Uterus (tissue), 4 donors: Measurements from ENCODE around the gene LAMA5. TPM values are rescaled to one million over a fixed set of nuclear protein-coding genes. Genes with fewer than 3 reads are reported as not detected.

Experiments used
- DNase-seq, 2 donors: peaks; one replicate each; pipeline ENCODE4 v3.0.0-alpha.2; 2019 to 2020
- H3K27ac ChIP-seq, 2 donors: fragments of 200-600 bp; sonication (generic); 1 replicate in 1 of 2; 2 replicates in 1 of 2; pipeline ENCODE4 v1.5.1; 2016 to 2018
- H3K27me3 ChIP-seq, 2 donors: fragments of 200-600 bp; sonication (generic); one replicate each; pipeline ENCODE4 v1.5.1; 2018 to 2019; ENCODE audit warnings: control low read depth in 1 of 2
- H3K36me3 ChIP-seq, 2 donors: fragments of 200-600 bp; sonication (generic); one replicate each; pipeline ENCODE4 v1.5.1; 2019; ENCODE audit warnings: control low read depth in 1 of 2
- H3K4me1 ChIP-seq, 2 donors: fragments of 200-600 bp; sonication (generic); one replicate each; pipeline ENCODE4 v1.5.1; 2018 to 2019; ENCODE audit warnings: control low read depth in 1 of 2
- H3K4me3 ChIP-seq, 2 donors: fragments of 200-600 bp; sonication (generic); 1 replicate in 1 of 2; 2 replicates in 1 of 2; pipeline ENCODE4 v1.5.1; 2018 to 2019; ENCODE audit warnings: mild to moderate bottlenecking in 1 of 2
- H3K9me3 ChIP-seq, 2 donors: fragments of 200-600 bp; sonication (generic); one replicate each; pipeline ENCODE4 v1.5.1; 2019; ENCODE audit warnings: control low read depth in 1 of 2
- POLR2A ChIP-seq, 2 donors: fragments of 450-650 bp; IDR thresholded peaks; one replicate each; pipeline ENCODE4 v1.6.1; 2016; ENCODE audit warnings: antibody characterized with exemption in 2 of 2, mild to moderate bottlenecking in 1 of 2, moderate library complexity in 1 of 2
- intact Hi-C: fragments of 100-400 bp; cut with DNase I; formaldehyde crosslinking; loops from one replicate; pipeline ENCODE4 v1.15.1; 2023; ENCODE audit warnings: low total_unique reads
- total RNA-seq, 4 donors: library from RNA; depleted of rRNA in 3 of 4; stranded (reverse); fragments of >200 nt in 3 of 4; gene quantifications; one replicate each; pipeline versions ENCODE4 v1.1.0 to v1.2.4, GENCODE V29; 2014 to 2023
- TF ChIP-seq, protein P1 (sequence below), 4 experiments: fragments of 200-600 bp in 2 of 4; fragments of 450-650 bp in 2 of 4; sonication (generic) in 2 of 4; IDR thresholded peaks; one replicate each; pipeline ENCODE4 v1.5.1; 2016 to 2019; ENCODE audit warnings: antibody characterized with exemption in 4 of 4, mild to moderate bottlenecking in 2 of 4, moderate library complexity in 1 of 4
- donor health status: DM: yes; HTN: yes; CAD: no.

The LAMA5 gene
- total RNA-seq, 4 donors from 2014 or later = 50.6 to 375 (median 90.8) TPM

- Histone ChIP-seq H3K4me1 (peaks cover 0 to 18% of the 10 kb centered on the region in 2 donors), H3K9me3 (no peaks in the 10 kb centered on the region), H3K4me3 (no peak overlapping the region), H3K36me3 (no peaks in the 10 kb centered on the region), H3K27me3 (no peaks in the 10 kb centered on the region), H3K27ac (no peak overlapping the region)
- intact Hi-C loops = loop anchor here (10.0 kb wide), 1 partner anchor 401 kb away; the partner anchor contains the start of gene OGFR
- no peak for DNase-seq
- TF ChIP-seq, protein P1, sequence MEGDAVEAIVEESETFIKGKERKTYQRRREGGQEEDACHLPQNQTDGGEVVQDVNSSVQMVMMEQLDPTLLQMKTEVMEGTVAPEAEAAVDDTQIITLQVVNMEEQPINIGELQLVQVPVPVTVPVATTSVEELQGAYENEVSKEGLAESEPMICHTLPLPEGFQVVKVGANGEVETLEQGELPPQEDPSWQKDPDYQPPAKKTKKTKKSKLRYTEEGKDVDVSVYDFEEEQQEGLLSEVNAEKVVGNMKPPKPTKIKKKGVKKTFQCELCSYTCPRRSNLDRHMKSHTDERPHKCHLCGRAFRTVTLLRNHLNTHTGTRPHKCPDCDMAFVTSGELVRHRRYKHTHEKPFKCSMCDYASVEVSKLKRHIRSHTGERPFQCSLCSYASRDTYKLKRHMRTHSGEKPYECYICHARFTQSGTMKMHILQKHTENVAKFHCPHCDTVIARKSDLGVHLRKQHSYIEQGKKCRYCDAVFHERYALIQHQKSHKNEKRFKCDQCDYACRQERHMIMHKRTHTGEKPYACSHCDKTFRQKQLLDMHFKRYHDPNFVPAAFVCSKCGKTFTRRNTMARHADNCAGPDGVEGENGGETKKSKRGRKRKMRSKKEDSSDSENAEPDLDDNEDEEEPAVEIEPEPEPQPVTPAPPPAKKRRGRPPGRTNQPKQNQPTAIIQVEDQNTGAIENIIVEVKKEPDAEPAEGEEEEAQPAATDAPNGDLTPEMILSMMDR (IDR thresholded peaks at IDR 0.05) = no peak
- TF ChIP-seq POLR2A (IDR thresholded peaks at IDR 0.05) = no peak
Observed at GRCh38 chr20:62403331-62403730, 36.2 kb upstream of the LAMA5 start.

DNA sequence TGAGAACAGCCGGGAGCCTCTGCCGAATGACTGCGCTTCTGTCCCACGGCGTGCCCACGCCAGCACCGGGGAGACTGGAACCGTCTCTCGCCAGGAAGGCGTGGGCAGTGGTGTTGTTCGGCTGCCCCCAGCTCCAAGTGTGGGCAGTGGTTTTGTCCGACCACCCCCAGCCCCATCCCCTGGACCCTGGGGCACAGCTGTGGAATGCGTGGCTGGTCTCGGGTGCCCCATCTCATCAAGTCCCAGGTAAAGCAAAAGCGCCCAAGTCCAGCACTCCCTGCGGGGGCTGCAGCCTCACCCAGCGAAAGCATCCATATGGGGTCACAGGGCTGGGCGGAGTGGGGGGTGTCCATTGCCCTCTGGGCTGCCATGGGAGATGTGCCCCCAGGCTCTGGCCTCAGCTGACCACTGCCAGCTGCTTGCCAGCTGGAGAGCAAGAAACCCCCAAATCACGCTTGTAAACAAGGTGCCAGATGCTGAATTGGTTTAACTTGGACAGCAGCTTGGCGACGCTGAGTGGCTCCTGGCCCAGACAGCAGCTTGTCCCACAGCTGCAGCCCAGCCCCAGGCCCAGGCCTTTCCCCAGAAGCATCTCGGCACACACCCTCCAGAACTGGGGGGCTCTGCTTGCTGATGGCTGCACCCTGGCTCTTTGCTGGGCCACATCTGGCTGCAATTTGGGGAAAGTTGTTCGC is 35.5 kb upstream of the LAMA5 start:
- Histone ChIP-seq H3K27me3 (no peaks in the 10 kb centered on the region), H3K27ac (no peak overlapping the region), H3K9me3 (no peaks in the 10 kb centered on the region), H3K4me3 (no peak overlapping the region), H3K4me1 (peaks cover 0 to 17% of the 10 kb centered on the region in 2 donors), H3K36me3 (no peaks in the 10 kb centered on the region)
- intact Hi-C loops = loop anchor here (10.0 kb wide), 1 partner anchor 402 kb away; the partner anchor contains the start of gene OGFR
- TF ChIP-seq, protein P1 (IDR thresholded peaks at IDR 0.05) = no peak
- TF ChIP-seq POLR2A (IDR thresholded peaks at IDR 0.05) = no peak
- no peak for DNase-seq

DNA sequence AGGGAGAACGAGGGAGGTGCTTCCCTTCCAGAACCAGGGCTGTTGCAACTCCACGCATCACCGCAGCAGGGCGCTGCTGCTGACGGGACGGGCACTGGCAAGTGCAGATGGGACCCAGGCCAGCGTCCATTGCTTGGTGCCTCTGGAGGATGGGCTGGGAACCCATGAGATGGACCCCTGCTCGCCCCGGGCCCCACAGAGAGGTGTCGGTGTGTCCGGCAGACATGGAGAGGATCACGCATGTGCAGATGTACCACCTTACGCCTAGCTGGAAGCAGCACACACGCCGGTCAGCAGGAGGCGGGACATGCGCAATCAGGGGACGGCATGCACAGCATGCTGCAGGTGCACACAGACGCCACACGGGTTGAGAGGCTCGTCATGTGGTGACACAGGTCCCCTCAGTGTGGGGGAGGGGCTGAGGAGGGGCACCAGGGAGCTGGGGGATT is 34.2 kb upstream of the LAMA5 start:
- H3K4me1 ChIP-seq = peaks cover 0 to 12% of the 10 kb centered on the region in 2 donors
- H3K4me3 ChIP-seq = no peak overlapping the region
- H3K27me3 ChIP-seq = no peaks in the 10 kb centered on the region
- no peaks in the 10 kb centered on the region for H3K36me3 ChIP-seq
- intact Hi-C loops = loop anchor here (10.0 kb wide), 1 partner anchor 403 kb away; the partner anchor contains the start of gene OGFR
- TF ChIP-seq POLR2A (IDR thresholded peaks at IDR 0.05) = no peak
- TF ChIP-seq, protein P1 (IDR thresholded peaks at IDR 0.05) = no peak
- no peak overlapping the region for H3K27ac ChIP-seq
- H3K9me3 ChIP-seq = no peaks in the 10 kb centered on the region
- no peak for DNase-seq

- no peaks in the 10 kb centered on the region for H3K9me3 ChIP-seq
Observed at GRCh38 chr20:62400541-62400940, 33.4 kb upstream of the LAMA5 start.

DNA sequence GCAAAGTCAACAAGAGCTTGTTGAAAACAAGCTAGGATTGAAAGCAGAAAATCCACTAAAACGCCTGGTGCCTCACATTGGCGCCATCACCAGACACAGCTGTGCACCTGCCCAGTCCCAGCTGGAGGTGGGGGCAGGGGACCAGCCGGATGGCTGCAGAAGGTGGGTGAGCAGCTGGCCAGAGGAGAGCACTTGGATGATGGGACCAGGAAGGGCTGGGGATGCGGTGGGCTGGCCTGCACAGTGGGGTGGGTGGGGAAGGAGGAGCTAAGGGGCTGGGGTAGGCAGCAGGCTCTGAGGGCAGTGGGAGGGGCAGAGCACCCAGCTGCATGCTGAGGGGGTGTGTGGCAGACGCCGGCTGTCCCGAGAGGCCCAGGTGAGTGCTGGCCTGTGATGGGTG is 32.9 kb upstream of the LAMA5 start:
- Histone ChIP-seq H3K4me1 (no peaks in the 10 kb centered on the region), H3K27ac (no peak overlapping the region), H3K27me3 (no peaks in the 10 kb centered on the region), H3K36me3 (no peaks in the 10 kb centered on the region), H3K9me3 (no peaks in the 10 kb centered on the region), H3K4me3 (no peak overlapping the region)
- TF ChIP-seq, protein P1 (IDR thresholded peaks at IDR 0.05) = no peak
- TF ChIP-seq POLR2A (IDR thresholded peaks at IDR 0.05) = no peak
- intact Hi-C loops = loop anchor here (10.0 kb wide), 1 partner anchor 405 kb away; the partner anchor contains the start of gene OGFR
- no peak for DNase-seq

More at GRCh38 chr20:62400541-62400940, 33.4 kb upstream of the LAMA5 start:
- H3K36me3 ChIP-seq = no peaks in the 10 kb centered on the region
- DNase-seq = no peak
- TF ChIP-seq POLR2A (IDR thresholded peaks at IDR 0.05) = no peak
- TF ChIP-seq, protein P1 (IDR thresholded peaks at IDR 0.05) = no peak
- H3K4me1 ChIP-seq = peaks cover 0 to 4% of the 10 kb centered on the region in 2 donors
- intact Hi-C loops = loop anchor here (10.0 kb wide), 1 partner anchor 404 kb away; the partner anchor contains the start of gene OGFR
- no peak overlapping the region for H3K27ac ChIP-seq
- H3K4me3 ChIP-seq = no peak overlapping the region
- H3K27me3 ChIP-seq = no peaks in the 10 kb centered on the region
